ENCODE results near the gene LIMCH1. TPM values are rescaled to one million over a fixed set of nuclear protein-coding genes. Genes with fewer than 3 reads are reported as not detected.

LIMCH1 gene
- total and polyA plus RNA-seq, 2 of the 8 experiments (the other 6 are each of a cell fraction or from before 2014, with no cell fraction given): 2.7 to 3.0 TPM

- TF ChIP-seq CHD7 (IDR thresholded peaks at IDR 0.05; ENCODE audit: insufficient replicate concordance, low read length) (no peak), ZNF274 (IDR thresholded peaks at IDR 0.05; ENCODE audit: borderline replicate concordance, extremely low read depth, low read length) (no peak), SAP30 (IDR thresholded peaks at IDR 0.05; ENCODE audit: insufficient read depth, insufficient replicate concordance, low read length) (no peak), CTBP2 (IDR thresholded peaks at IDR 0.05; ENCODE audit: borderline replicate concordance, insufficient read depth, insufficient read length, low read length) (no peak), SIRT6 (IDR thresholded peaks at IDR 0.05; ENCODE audit: low read length) (no peak), BRCA1 (IDR thresholded peaks at IDR 0.05; ENCODE audit: low read depth, low read length) (no peak), KDM4A (IDR thresholded peaks at IDR 0.05; ENCODE audit: low read depth, low read length, severe bottlenecking) (no peak), SP2 (IDR thresholded peaks at IDR 0.05; ENCODE audit: low read length) (no peak), SIN3A (conservative IDR thresholded peaks at IDR 0.05 in 1 of 2, IDR thresholded peaks at IDR 0.05 in 1 of 2; ENCODE audit: low read depth in 1 of 2, low read length in 2 of 2) (no peak), TAF1 (IDR thresholded peaks at IDR 0.05; ENCODE audit: low read depth, low read length) (no peak), CBX8 (IDR thresholded peaks at IDR 0.05; ENCODE audit: borderline replicate concordance, low read depth, low read length) (no peak), NANOG (IDR thresholded peaks at IDR 0.05; ENCODE audit: insufficient read depth, low read depth, low read length, poor library complexity, severe bottlenecking) (no peak)
These were observed 13.5 kb upstream of the LIMCH1 start (continued) for GRCh38 chr4:41524425-41524824.
